Non-pigmented ciliary epithelial cell (primary cell): ENCODE data around the gene MCHR2.

Experiments used
- DNase-seq: peaks from one replicate; pipeline ENCODE4 v3.0.0-alpha.2; 2010; ENCODE audit warnings: low read depth

Gene MCHR2

GRCh38 chr6:99905209-99906106 lies 88.6 kb downstream of the MCHR2 start:
- DNase-seq, result peak; percentile 20

- no peak for DNase-seq
Measured at GRCh38 chr6:99901596-99902384, 92.2 kb downstream of the MCHR2 start.

DNA sequence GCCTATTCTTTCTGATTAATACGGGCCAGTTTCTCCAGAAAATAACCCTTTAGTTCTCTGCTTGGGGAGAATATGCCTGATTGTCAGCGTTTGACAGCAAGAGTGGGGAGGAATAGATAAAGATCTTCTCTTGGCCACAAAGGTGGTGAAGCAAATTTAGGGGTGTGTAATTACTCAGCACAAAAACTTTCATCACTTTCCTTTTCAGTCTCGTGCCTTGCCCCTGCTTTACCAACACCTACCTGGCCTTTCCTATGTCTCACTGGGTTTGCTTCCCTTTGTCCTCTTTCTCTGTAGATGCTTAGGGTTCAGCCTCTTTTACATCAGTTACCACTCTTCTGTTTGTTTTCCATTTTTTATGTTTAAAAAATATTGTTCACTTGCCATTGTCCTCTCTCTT lies 99.2 kb downstream of the MCHR2 start:
- DNase-seq, result no peak

DNA sequence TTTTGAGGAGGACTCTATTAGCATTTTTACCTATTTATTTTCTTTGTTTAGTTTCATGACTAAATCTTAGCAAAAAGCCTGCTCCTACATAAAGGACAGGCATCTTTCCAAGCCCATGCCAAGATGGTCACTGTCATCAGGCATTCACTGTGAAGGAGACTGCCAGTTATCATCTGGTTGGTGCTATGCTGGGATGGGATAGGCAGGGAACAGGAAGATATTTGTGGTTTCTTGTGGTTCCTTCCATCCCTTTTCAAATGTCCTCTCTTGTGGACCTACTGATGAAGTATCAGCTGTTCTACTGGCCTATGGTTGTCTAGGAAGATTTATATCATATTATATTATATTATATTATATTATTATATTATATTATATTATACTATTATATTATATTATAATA lies 107.0 kb downstream of the MCHR2 start:
- DNase-seq, result no peak

GRCh38 chr6:99885051-99885450 lies 109.0 kb downstream of the MCHR2 start:
- no peak for DNase-seq

DNA sequence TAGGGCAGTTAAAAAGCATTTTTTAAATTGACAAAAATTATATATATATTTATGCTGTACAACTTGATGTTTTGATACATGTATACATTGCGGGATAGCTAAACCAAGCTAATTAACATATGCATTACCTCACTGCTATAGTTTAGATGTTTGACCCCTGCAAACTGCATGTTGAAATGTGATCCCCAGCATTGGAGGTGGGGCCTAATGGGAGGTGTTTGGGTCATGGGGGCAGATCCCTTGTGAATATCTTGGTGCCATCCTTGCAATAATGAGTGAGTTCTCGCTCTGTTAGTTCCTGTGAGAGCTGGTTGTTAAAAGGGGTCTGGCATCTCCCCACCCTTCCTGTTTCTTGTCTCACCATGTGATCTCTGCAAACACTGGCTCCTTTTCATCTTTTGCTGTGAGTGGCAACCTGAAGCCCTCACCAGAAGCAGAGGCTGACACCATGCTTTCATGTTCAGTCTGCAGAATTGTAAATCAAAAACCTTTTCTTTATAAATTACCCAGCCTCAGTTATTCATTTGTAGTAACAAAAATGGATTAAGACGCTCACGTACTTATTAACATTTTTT lies 111.8 kb downstream of the MCHR2 start:
- no peak for DNase-seq

DNA sequence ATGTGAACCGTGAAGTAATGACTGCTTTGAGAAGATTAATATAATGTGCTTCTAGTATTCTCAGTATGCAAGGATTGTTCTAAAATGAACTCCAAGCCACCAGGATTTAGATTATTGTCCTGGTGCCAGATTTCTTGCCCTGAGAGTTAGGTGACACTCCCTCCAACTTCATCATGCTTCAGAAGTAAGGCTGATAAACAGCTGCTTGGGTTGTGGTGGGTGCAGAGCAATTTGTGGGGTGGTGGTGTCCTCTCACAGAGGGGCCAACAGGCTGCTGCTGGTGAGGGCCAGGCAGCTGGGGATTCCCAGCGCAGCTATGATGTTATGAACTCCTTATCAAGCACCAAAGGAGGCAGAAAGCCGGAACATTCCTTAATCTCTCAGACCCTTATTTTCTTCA lies 114.6 kb downstream of the MCHR2 start:
- DNase-seq, result no peak

DNA sequence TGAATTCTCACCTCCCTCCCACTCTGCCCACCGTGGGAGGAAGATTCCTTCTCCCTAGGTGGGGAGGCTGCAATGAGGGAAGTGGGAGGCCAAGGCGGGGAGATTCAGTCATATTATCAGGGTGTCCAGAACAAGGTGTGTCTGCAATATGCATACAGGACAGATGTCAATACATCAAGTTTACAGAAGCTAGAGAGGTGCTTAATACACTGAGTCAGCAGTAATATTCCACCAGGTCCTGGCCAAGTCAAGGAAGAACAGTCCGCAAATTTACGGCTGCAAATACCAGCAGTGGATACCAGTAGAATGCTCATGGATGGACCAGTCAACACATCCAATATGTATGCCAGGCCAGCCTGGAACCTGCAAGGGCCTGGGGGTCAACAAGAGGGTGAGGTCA lies 119.0 kb downstream of the MCHR2 start:
- DNase-seq, result no peak

- no peak for DNase-seq
Measured at GRCh38 chr6:99873084-99873483, 120.9 kb downstream of the MCHR2 start.

DNA sequence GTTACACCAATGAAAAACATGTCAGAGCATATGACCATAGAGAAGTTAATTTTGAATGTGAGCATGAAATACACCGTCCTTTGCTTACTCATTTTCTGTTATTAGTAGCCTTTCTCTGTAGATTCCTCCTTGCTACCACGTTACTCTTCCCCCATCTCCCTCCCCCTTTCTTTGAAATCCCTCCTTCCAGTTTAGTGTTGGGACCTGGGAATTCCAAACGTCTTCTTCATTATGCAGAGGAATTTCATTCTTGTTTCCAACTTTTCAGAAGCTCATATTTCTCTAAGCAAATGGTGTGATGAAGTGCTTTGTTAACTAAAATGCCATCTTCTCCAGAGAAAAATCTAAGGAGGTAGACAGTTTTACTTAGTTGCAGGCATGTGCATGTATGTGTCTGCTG lies 122.4 kb downstream of the MCHR2 start:
- DNase-seq, result no peak
